OCI-LY7 (cell line): Measurements from ENCODE around the gene UMAD1. TPM values are rescaled to one million over a fixed set of nuclear protein-coding genes. Genes with fewer than 3 reads are reported as not detected.

Source experiments
- BruUV-seq: library from RNA; stranded (reverse); fragments of 400-500 nt; replicated peaks from 2 replicates; lab custom pipeline; 2021; lab: Mats Ljungman, UMichigan
- CTCF ChIA-PET: fragments of 300-600 bp; sonication (Branson Sonifier 250); formaldehyde crosslinking; loops from one replicate; lab custom pipeline; 2022; ENCODE audit warnings: antibody characterized with exemption; ENCODE audit not compliant: unreplicated experiment; lab: Charles Lee
- POLR2A ChIA-PET: fragments of 300-600 bp; sonication (Branson Sonifier 250); formaldehyde crosslinking; loops from one replicate; lab custom pipeline; 2022; ENCODE audit warnings: antibody characterized with exemption; lab: Charles Lee
- DNase-seq: peaks from one replicate; pipeline ENCODE4 v3.0.0-alpha.2; 2015; ENCODE audit warnings: low spot score
- H2AFZ ChIP-seq: fragments of 200-600 bp; sonication (generic), shearing (Covaris generic); 2 replicates; pipeline ENCODE4 v1.6.1; 2014; ENCODE audit warnings: mild to moderate bottlenecking, antibody characterized with exemption, low read length, moderate library complexity
- H3K27ac ChIP-seq: fragments of 200-600 bp; sonication (generic); 2 replicates; pipeline ENCODE4 v1.5.1; 2014; ENCODE audit warnings: mixed run types, low read depth, mild to moderate bottlenecking, moderate library complexity, low read length, inconsistent platforms; ENCODE audit not compliant: poor library complexity, severe bottlenecking
- H3K36me3 ChIP-seq: fragments of 200-600 bp; sonication (generic); 2 replicates; pipeline ENCODE4 v1.6.1; 2014; ENCODE audit warnings: mild to moderate bottlenecking, antibody characterized with exemption, low read length, moderate library complexity, mixed read lengths; ENCODE audit not compliant: insufficient read depth
- H3K4me1 ChIP-seq: fragments of 200-600 bp; sonication (generic); 2 replicates; pipeline ENCODE4 v1.5.1; 2014; ENCODE audit warnings: mild to moderate bottlenecking, low read length; ENCODE audit not compliant: insufficient read depth, poor library complexity, severe bottlenecking
- H3K4me2 ChIP-seq: fragments of 200-600 bp; sonication (generic); 2 replicates; pipeline ENCODE4 v1.6.1; 2014; ENCODE audit warnings: mild to moderate bottlenecking, low read length
- H3K4me3 ChIP-seq: fragments of 200-600 bp; sonication (generic); 2 replicates; pipeline ENCODE4 v1.5.1; 2014; ENCODE audit warnings: mild to moderate bottlenecking, low read depth, low read length; ENCODE audit not compliant: poor library complexity, severe bottlenecking
- H3K79me2 ChIP-seq: fragments of 200-600 bp; sonication (generic); 2 replicates; pipeline ENCODE4 v1.6.1; 2016; ENCODE audit warnings: low read depth, mild to moderate bottlenecking, low read length, moderate library complexity, mixed read lengths; ENCODE audit not compliant: insufficient read depth
- H3K9me2 ChIP-seq: fragments of 200-600 bp; sonication (generic); 2 replicates; pipeline ENCODE4 v1.6.1; 2016; ENCODE audit warnings: mild to moderate bottlenecking, low read length, mixed read lengths; ENCODE audit not compliant: insufficient read depth
- H3K9me3 ChIP-seq: fragments of 200-600 bp; sonication (generic); 2 replicates; pipeline ENCODE4 v1.6.1; 2014; ENCODE audit warnings: mild to moderate bottlenecking, mixed run types, low read length, mixed read lengths
- H4K20me1 ChIP-seq: fragments of 200-600 bp; sonication (generic); 2 replicates; pipeline ENCODE4 v1.6.1; 2014; ENCODE audit warnings: mild to moderate bottlenecking, antibody characterized with exemption, low read length, moderate library complexity, mixed read lengths; ENCODE audit not compliant: insufficient read depth
- EZH2phosphoT487 ChIP-seq: fragments of 200-600 bp; sonication (generic); IDR thresholded peaks from 2 replicates; pipeline ENCODE4 v1.6.1; 2018; ENCODE audit warnings: low read depth, borderline replicate concordance, mild to moderate bottlenecking, mixed run types, antibody characterized with exemption, low read length, moderate library complexity, mixed read lengths
- intact Hi-C: fragments of 100-400 bp; cut with micrococcal nuclease; formaldehyde crosslinking; loops from one replicate; pipeline ENCODE4 v1.10.0; 2022; ENCODE audit not compliant: unreplicated experiment
- total RNA-seq, 2 experiments: library from RNA; depleted of rRNA in 1 of 2; stranded (reverse); fragments of >200 nt in 1 of 2; shearing (Covaris generic) in 1 of 2; gene quantifications; 2 replicates each; pipeline ENCODE4 v1.2.3, GENCODE V29; 2014 to 2022
- TF ChIP-seq, protein P1 (sequence below): fragments of 200-600 bp; sonication (generic); conservative IDR thresholded peaks from 2 replicates; pipeline ENCODE4 v1.5.1; 2014; ENCODE audit warnings: mild to moderate bottlenecking, antibody characterized with exemption, low read length, moderate library complexity, mixed read lengths

The UMAD1 gene
- total RNA-seq, 2 experiments from 2014 or later: 8.7 to 15.2 TPM

DNA sequence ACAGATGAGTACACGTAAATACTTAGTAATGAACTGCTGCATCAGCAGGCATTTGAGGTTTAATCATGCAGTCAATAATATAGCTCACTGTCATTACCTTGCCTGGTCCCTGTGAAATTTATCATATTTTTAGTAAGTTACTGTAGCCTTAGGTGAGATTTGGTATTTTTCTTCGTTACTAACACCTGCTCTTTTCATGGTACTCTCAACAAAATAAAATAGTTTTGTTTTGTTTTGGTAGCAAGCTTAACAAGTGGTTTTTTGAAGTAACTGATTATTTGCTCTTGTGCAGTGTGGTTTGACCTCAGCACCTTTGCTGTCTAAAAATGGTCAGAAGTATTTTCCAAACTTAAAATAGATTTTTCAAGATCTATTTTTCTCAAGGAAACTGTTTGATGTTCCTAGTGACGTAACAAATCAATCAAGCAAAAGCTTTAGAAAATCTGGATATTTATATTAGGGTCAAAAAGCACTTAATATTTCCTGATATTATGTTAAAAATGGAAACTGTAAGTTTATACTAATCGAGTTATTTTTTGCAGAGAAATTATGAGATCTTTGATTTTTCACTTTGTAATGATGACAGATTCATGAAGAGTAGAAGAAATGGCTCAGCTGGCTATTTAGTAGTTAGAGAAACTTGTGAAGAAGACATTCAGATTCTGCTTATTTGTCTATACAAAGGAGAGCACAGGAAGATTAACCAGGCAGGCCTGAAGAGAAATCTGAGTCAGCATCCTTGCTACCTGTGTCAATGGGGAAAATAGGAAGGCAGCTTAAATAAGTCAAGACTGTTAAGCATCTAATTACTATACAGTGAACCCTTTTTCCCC lies 98.9 kb downstream of the UMAD1 start:
- Histone ChIP-seq H3K9me3 (no peaks in the 10 kb centered on the region), H4K20me1 (no peaks in the 10 kb centered on the region), H3K36me3 (no peaks in the 10 kb centered on the region), H3K4me1 (no peaks in the 10 kb centered on the region), H3K4me2 (no peak overlapping the region), H2AFZ (no peak overlapping the region), H3K27ac (no peak overlapping the region), H3K4me3 (no peak overlapping the region), H3K79me2 (no peaks in the 10 kb centered on the region), H3K9me2 (0 out of 2 replicates have a peak, but pooled peaks cover 3% of the 10 kb centered on the region)
- POLR2A ChIA-PET: interaction anchor here (0.6 to 1.8 kb wide), 8 partner anchors 17 to 1164 kb away, joined by 3 to 4 read pairs (median 3); no protein-coding TSS in a partner anchor
- TF ChIP-seq, protein P1, sequence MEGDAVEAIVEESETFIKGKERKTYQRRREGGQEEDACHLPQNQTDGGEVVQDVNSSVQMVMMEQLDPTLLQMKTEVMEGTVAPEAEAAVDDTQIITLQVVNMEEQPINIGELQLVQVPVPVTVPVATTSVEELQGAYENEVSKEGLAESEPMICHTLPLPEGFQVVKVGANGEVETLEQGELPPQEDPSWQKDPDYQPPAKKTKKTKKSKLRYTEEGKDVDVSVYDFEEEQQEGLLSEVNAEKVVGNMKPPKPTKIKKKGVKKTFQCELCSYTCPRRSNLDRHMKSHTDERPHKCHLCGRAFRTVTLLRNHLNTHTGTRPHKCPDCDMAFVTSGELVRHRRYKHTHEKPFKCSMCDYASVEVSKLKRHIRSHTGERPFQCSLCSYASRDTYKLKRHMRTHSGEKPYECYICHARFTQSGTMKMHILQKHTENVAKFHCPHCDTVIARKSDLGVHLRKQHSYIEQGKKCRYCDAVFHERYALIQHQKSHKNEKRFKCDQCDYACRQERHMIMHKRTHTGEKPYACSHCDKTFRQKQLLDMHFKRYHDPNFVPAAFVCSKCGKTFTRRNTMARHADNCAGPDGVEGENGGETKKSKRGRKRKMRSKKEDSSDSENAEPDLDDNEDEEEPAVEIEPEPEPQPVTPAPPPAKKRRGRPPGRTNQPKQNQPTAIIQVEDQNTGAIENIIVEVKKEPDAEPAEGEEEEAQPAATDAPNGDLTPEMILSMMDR: no peak
- CTCF ChIA-PET: no interaction called here
- no peak for DNase-seq
- intact Hi-C loops: no loop called here
- BruUV-seq: no TSS peak

- Histone ChIP-seq H4K20me1 (no peaks in the 10 kb centered on the region), H3K9me2 (0 out of 2 replicates have a peak, but pooled peaks cover 3% of the 10 kb centered on the region), H3K4me1 (no peaks in the 10 kb centered on the region), H3K27ac (no peak overlapping the region), H3K79me2 (no peaks in the 10 kb centered on the region), H3K36me3 (no peaks in the 10 kb centered on the region), H3K9me3 (no peaks in the 10 kb centered on the region), H3K4me2 (no peak overlapping the region), H3K4me3 (no peak overlapping the region), H2AFZ (no peak overlapping the region)
- no TSS peak for BruUV-seq
- intact Hi-C loops: no loop called here
- CTCF ChIA-PET: no interaction called here
- no peak for TF ChIP-seq EZH2phosphoT487
- TF ChIP-seq, protein P1: no peak
- POLR2A ChIA-PET: interaction anchor here (1.0 to 1.3 kb wide), 2 partner anchors 27 to 29 kb away, joined by 3 read pairs; no protein-coding TSS in a partner anchor
- no peak for DNase-seq
These were observed 99.4 kb downstream of the UMAD1 start for GRCh38 chr7:7740037-7740355.

- Histone ChIP-seq H3K4me3 (no peak overlapping the region), H2AFZ (no peak overlapping the region), H3K9me2 (0 out of 2 replicates have a peak, but pooled peaks cover 3% of the 10 kb centered on the region), H3K79me2 (no peaks in the 10 kb centered on the region), H3K36me3 (no peaks in the 10 kb centered on the region), H3K4me2 (no peak overlapping the region), H3K27ac (no peak overlapping the region), H4K20me1 (no peaks in the 10 kb centered on the region), H3K4me1 (no peaks in the 10 kb centered on the region), H3K9me3 (no peaks in the 10 kb centered on the region)
- POLR2A ChIA-PET: interaction anchor here (0.6 kb wide), 2 partner anchors 304 to 312 kb away, joined by 3 read pairs; no protein-coding TSS in a partner anchor
- DNase-seq: no peak
- no peak for TF ChIP-seq EZH2phosphoT487
- TF ChIP-seq, protein P1: 0 out of 2 replicates have a peak, but pooled peaks have one; percentile 18
- intact Hi-C loops: no loop called here
- CTCF ChIA-PET: no interaction called here
- BruUV-seq: no TSS peak
These were observed 101.7 kb downstream of the UMAD1 start for GRCh38 chr7:7742223-7742622.
